ENCODE measurements around the gene BBLN.
A peak's percentile ranks its signal among the peaks of the same experiment; 100 is the strongest.

BBLN gene

DNA sequence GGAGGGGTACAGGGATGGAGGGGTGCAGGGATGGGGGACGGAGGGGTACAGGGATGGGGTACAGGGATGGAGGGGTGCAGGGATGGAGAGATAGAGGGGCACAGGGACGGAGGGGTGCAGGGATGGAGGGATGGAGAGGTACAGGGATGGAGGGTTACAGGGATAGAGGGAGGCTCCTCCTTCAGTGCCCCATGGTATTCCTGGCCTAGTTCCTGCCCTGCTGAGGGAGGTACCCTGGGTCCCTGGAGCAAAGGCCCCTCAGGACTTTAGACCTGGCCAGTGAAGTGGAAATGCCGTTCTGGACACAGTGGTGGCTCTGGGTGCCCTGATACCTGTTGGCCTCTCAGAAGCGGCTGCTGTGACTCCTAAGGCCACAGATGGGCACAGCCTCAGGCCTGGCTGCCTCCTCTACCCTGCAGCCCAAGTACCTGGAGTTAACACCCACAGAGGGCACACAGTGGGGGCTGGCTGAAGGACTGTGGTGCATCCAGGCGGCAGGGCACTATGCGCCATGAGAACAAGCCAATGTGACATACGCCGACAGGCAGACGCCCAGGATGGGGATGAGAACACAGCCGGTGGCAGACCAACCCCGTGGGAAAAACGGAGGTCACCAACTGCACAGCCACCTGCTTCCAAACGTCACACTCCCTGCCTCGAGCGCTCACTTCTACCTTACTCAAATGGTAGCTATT is 40.9 kb upstream of the BBLN start:
- Histone ChIP-seq H3K27me3 (ENCODE audit: control insufficient read depth in 1 of 2, insufficient read depth in 2 of 2, low read length in 2 of 2) (no peaks in the 10 kb centered on the region), H3K36me3 (ENCODE audit: control insufficient read depth in 2 of 2, insufficient read depth in 2 of 2, low read length in 2 of 2) (peaks cover 6 to 8% of the 10 kb centered on the region in 2 donors), H3K4me3 (ENCODE audit: low read length in 2 of 2) (no peak overlapping the region), H3K9ac (ENCODE audit: low read length in 2 of 2) (no peak overlapping the region), H3K27ac (ENCODE audit: low read length) (no peak overlapping the region), H3K9me3 (ENCODE audit: control insufficient read depth in 2 of 2, low read length in 2 of 2) (no peaks in the 10 kb centered on the region), H3K4me1 (ENCODE audit: control insufficient read depth, insufficient read depth, low read length) (peaks cover 8% of the 10 kb centered on the region)

DNA sequence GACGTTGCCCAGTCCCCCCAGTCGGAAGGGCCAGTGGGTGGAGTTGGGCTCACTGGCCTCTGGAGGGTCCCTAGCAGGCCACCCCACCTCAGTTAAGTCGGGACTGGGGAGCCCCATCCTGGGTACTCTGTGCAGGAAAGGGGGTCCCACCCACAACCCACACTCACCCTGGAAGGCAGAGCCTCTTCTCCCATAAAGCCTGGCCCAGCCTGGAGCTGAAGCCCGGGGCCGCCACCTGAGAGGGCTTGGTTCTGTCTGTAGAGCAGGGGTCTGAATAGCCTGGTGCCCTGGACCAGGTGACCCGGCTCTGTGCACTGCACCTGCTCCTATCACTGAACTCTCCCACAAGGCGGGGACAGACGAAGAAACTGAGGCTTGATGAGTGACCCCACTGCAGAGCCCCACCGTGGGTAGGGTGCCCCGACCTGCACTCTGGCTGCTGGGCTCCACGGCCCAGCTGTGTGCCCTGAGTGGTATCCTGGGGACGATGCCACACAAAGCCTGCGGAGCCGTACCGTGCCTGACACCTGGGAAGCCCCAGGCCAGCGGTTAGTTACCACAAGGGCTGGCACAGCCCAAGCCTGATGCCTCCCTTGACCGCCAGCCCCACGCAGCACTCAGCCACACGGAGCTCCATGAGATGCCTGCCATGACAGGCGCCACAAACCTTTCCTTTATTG is 39.9 kb upstream of the BBLN start:
- H3K36me3 ChIP-seq (ENCODE audit: control insufficient read depth in 2 of 2, insufficient read depth in 2 of 2, low read length in 2 of 2), result peaks cover 6 to 9% of the 10 kb centered on the region in 2 donors
- H3K9ac ChIP-seq (ENCODE audit: low read length in 2 of 2), result no peak overlapping the region
- H3K9me3 ChIP-seq (ENCODE audit: control insufficient read depth in 2 of 2, low read length in 2 of 2), result no peaks in the 10 kb centered on the region
- no peak overlapping the region for H3K4me3 ChIP-seq (ENCODE audit: low read length in 2 of 2)
- H3K4me1 ChIP-seq (ENCODE audit: control insufficient read depth, insufficient read depth, low read length), result peaks cover 12% of the 10 kb centered on the region
- H3K27me3 ChIP-seq (ENCODE audit: control insufficient read depth in 1 of 2, insufficient read depth in 2 of 2, low read length in 2 of 2), result no peaks in the 10 kb centered on the region
- no peak overlapping the region for H3K27ac ChIP-seq (ENCODE audit: low read length)

DNA sequence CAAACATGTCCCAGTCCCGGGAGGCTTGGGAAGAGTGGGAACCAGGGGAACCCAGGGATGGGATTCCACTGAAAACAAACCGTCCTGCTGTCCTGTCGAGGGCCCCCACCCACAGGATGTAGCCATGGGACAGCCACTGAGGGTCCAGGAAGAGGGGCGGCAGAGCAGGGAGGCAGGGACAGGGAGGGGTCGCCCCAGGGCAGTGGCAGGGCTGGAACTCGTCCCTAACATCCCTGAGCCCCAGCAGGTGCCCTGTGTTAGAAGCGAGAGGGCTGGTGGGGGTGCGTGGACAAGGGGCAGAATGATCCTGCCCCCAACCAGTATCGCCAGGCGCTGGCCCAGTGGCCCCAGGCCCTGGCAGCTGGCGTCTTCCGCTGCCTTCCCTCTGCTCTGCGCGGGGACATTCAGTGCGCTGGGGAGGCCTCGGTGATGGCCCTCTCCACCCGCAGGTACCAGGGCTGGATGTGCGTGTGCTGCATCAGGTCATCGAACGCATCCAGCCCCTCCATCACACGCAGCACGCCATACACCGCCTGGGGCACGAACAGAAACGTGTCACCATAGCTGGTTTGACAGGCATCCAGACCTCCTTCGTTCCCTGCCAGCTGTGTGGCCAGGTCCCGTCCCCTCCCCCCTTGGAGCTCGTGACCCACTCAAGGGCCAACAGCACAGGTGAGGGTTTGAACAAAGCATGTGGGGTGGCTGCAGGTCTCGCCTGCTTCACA is 39.2 kb upstream of the BBLN start:
- Histone ChIP-seq H3K4me1 (ENCODE audit: control insufficient read depth, insufficient read depth, low read length) (peaks cover 19% of the 10 kb centered on the region), H3K9ac (ENCODE audit: low read length in 2 of 2) (no peak overlapping the region), H3K27ac (ENCODE audit: low read length) (no peak overlapping the region), H3K27me3 (ENCODE audit: control insufficient read depth in 1 of 2, insufficient read depth in 2 of 2, low read length in 2 of 2) (no peaks in the 10 kb centered on the region), H3K36me3 (ENCODE audit: control insufficient read depth in 2 of 2, insufficient read depth in 2 of 2, low read length in 2 of 2) (peaks cover 6 to 7% of the 10 kb centered on the region in 2 donors), H3K4me3 (ENCODE audit: low read length in 2 of 2) (no peak overlapping the region), H3K9me3 (ENCODE audit: control insufficient read depth in 2 of 2, low read length in 2 of 2) (no peaks in the 10 kb centered on the region)

DNA sequence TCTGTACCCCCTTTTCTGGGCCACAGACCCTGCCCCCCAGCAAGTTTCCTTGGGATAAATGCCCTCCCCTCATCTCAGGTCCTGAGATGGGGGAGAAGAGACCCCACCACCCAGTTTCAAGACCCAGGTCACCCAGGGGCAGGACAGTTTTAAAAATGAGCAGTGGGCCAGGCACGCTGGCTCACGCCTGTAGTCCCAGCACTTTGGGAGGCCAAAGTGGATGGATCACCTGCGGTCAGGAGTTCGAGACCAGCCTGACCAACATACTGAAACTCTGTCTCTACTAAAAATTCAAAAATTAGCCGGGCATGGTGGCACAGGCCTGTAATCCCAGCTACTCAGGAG is 38.6 kb upstream of the BBLN start:
- H3K36me3 ChIP-seq (ENCODE audit: control insufficient read depth in 2 of 2, insufficient read depth in 2 of 2, low read length in 2 of 2), result peaks cover 6 to 7% of the 10 kb centered on the region in 2 donors
- no peak overlapping the region for H3K9ac ChIP-seq (ENCODE audit: low read length in 2 of 2)
- H3K9me3 ChIP-seq (ENCODE audit: control insufficient read depth in 2 of 2, low read length in 2 of 2), result no peaks in the 10 kb centered on the region
- no peaks in the 10 kb centered on the region for H3K27me3 ChIP-seq (ENCODE audit: control insufficient read depth in 1 of 2, insufficient read depth in 2 of 2, low read length in 2 of 2)
- H3K27ac ChIP-seq (ENCODE audit: low read length), result no peak overlapping the region
- H3K4me3 ChIP-seq (ENCODE audit: low read length in 2 of 2), result no peak overlapping the region
- peaks cover 25% of the 10 kb centered on the region for H3K4me1 ChIP-seq (ENCODE audit: control insufficient read depth, insufficient read depth, low read length)

DNA sequence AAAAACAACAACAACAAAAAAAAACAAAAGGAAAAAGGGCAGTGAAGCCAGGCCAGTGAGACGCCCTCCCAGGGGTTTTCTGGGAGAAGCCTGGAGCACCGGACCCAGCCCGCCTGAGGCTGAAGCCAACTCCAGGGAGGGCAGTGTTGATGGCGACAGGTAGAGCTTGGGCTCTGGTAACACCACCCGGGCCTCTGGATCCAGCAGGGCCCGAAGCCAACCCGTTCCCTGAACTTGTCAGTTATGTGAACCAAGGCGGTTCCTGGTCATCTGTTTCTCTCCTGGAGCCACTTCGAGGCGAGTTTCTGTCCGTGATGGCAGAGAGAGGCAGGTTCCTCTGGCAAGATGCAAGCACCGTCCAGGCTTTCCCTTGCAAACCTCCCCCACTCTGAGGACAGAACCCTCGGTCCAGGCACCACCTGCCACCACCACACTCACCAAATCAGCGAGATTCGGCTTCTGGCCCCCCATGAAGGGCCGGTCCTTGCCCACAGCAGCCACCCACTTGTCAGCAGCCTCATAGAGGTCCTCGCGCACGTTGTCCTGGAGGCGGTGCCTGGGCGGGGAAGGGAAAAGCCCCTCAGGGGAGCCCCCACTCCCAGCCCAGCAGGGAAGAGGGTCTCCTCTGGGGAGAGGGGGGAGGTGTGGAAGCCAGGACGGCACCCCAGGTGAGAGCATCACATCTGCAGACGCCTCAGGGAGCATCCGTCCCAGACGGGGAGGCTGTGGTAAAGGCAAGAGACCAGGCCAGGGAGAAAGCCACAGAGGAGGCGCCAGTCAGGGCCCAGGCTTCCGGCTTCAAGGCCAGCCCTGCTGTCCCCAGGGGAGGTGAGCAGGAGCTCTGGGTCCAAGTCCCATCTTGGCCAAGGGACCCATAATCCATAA is 37.9 kb upstream of the BBLN start:
- H3K4me3 ChIP-seq (ENCODE audit: low read length in 2 of 2), result no peak overlapping the region
- H3K9me3 ChIP-seq (ENCODE audit: control insufficient read depth in 2 of 2, low read length in 2 of 2), result no peaks in the 10 kb centered on the region
- H3K4me1 ChIP-seq (ENCODE audit: control insufficient read depth, insufficient read depth, low read length), result peaks cover 31% of the 10 kb centered on the region
- H3K36me3 ChIP-seq (ENCODE audit: control insufficient read depth in 2 of 2, insufficient read depth in 2 of 2, low read length in 2 of 2), result peaks cover 6 to 7% of the 10 kb centered on the region in 2 donors
- H3K27ac ChIP-seq (ENCODE audit: low read length), result no peak overlapping the region
- no peak overlapping the region for H3K9ac ChIP-seq (ENCODE audit: low read length in 2 of 2)
- H3K27me3 ChIP-seq (ENCODE audit: control insufficient read depth in 1 of 2, insufficient read depth in 2 of 2, low read length in 2 of 2), result no peaks in the 10 kb centered on the region

DNA sequence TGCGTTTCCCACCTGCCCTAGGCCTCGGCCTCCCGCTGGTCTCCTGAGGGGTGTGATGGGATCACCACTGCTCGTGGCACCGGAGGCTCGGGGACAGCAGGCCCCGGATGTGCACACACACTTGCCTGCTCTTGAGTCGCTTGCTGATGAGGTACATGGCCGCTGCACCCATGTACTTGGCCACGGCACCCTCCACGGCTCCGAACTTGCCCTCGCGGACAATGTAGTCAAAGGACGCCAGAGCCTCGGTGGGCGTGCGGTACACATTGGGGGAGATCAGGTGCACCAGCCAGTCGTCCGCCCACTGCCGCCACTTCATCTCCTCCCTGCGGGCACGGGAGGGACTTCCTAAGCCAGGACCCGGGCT is 37.3 kb upstream of the BBLN start:
- Histone ChIP-seq H3K9me3 (ENCODE audit: control insufficient read depth in 2 of 2, low read length in 2 of 2) (no peaks in the 10 kb centered on the region), H3K36me3 (ENCODE audit: control insufficient read depth in 2 of 2, insufficient read depth in 2 of 2, low read length in 2 of 2) (peaks cover 6 to 7% of the 10 kb centered on the region in 2 donors), H3K27ac (ENCODE audit: low read length) (no peak overlapping the region), H3K9ac (ENCODE audit: low read length in 2 of 2) (no peak overlapping the region), H3K27me3 (ENCODE audit: control insufficient read depth in 1 of 2, insufficient read depth in 2 of 2, low read length in 2 of 2) (no peaks in the 10 kb centered on the region), H3K4me1 (ENCODE audit: control insufficient read depth, insufficient read depth, low read length) (peaks cover 31% of the 10 kb centered on the region), H3K4me3 (ENCODE audit: low read length in 2 of 2) (no peak overlapping the region)

DNA sequence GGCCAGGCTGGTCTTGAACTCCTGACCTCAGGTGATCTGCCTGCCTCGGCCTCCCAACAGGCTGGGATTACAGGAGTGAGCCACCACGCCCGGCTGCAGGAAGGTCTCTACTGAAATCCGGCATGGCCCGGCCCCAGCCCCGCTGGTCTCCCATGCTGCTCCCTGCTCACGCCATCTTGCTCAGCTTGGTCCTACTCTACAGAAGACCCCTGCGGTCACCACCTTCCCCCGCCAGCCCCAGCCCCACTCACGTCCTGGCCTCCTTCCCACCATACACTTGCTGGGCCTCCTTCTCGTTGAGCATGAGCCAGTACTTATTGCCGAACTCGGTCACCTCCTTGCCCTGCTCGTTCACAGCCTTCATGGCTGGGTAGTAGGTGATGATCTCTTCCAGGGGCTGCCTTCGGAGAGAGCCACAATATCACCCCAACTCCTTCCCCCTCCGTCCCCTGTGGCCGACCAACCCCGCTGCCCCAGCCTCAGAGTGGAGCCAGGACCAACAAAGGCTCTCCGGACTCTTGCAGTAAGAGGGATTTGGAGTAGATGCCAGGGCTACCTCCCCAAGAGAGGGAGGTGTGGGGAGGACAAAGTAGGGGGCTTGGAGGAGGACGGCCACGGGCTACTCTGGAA is 36.5 kb upstream of the BBLN start:
- peaks cover 6 to 7% of the 10 kb centered on the region in 2 donors for H3K36me3 ChIP-seq (ENCODE audit: control insufficient read depth in 2 of 2, insufficient read depth in 2 of 2, low read length in 2 of 2)
- no peaks in the 10 kb centered on the region for H3K27me3 ChIP-seq (ENCODE audit: control insufficient read depth in 1 of 2, insufficient read depth in 2 of 2, low read length in 2 of 2)
- H3K9me3 ChIP-seq (ENCODE audit: control insufficient read depth in 2 of 2, low read length in 2 of 2), result no peaks in the 10 kb centered on the region
- no peak overlapping the region for H3K9ac ChIP-seq (ENCODE audit: low read length in 2 of 2)
- H3K27ac ChIP-seq (ENCODE audit: low read length), result no peak overlapping the region
- H3K4me3 ChIP-seq (ENCODE audit: low read length in 2 of 2), result no peak overlapping the region
- H3K4me1 ChIP-seq (ENCODE audit: control insufficient read depth, insufficient read depth, low read length), result peaks cover 26% of the 10 kb centered on the region

DNA sequence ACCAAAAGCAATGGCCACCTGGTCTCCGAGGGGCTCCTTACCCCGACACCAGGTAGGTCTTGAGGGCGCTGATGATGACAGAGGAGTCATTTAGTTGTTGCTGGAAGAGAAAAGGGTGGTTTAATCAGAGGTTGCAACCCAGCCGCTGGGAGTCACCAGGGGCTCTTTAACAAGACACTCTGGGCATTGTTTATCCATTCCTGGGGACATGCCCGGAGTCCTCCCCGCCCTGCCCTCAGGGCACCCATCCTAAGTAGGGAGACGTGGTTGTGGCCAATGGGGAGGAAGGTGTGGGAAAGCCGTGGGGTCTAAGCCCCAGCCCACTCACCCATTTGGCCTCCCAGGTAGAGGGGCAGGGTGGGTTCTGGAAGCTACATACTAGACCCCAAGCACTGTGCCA is 35.6 kb upstream of the BBLN start:
- peaks cover 34% of the 10 kb centered on the region for H3K4me1 ChIP-seq (ENCODE audit: control insufficient read depth, insufficient read depth, low read length)
- no peak overlapping the region for H3K27ac ChIP-seq (ENCODE audit: low read length)
- no peaks in the 10 kb centered on the region for H3K27me3 ChIP-seq (ENCODE audit: control insufficient read depth in 1 of 2, insufficient read depth in 2 of 2, low read length in 2 of 2)
- H3K9ac ChIP-seq (ENCODE audit: low read length in 2 of 2), result no peak overlapping the region
- H3K4me3 ChIP-seq (ENCODE audit: low read length in 2 of 2), result no peak overlapping the region
- H3K9me3 ChIP-seq (ENCODE audit: control insufficient read depth in 2 of 2, low read length in 2 of 2), result no peaks in the 10 kb centered on the region
- peaks cover 6 to 7% of the 10 kb centered on the region in 2 donors for H3K36me3 ChIP-seq (ENCODE audit: control insufficient read depth in 2 of 2, insufficient read depth in 2 of 2, low read length in 2 of 2)

DNA sequence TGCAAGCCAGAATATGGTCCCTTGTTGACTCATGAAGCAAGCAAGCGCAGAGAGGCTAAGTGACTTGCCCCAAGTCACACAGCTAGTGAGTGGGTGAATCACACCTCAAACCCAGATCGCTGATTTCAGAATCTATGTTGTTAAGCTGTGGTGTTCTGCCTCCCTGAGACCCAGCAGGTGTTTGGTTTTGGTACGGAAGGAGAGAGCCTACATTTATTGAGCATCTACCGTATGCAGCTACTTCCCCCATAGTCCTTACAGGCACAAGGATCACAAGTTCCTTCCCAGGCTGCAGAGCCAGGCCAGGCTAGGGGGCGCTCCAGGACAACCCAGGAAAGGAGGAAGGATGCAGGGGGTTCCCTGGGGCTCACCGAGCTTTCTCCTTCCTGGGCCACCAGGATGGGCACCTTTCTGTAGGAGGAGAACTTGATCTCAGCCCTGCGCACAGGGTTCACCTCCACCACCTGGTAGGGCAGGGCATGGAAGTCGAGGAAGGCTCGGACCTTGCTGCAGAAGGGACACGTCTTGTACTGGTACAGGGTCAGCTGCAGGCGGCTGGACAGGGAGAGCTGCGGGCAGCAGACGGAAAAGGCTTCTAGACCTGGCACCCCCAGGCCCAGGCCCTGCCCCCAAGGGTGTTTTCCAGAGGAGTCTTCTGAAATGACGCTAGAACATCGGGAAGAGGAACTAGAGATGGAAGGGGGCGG is 35.0 kb upstream of the BBLN start:
- peaks cover 34% of the 10 kb centered on the region for H3K4me1 ChIP-seq (ENCODE audit: control insufficient read depth, insufficient read depth, low read length)
- peaks cover 6 to 7% of the 10 kb centered on the region in 2 donors for H3K36me3 ChIP-seq (ENCODE audit: control insufficient read depth in 2 of 2, insufficient read depth in 2 of 2, low read length in 2 of 2)
- H3K9ac ChIP-seq (ENCODE audit: low read length in 2 of 2), result no peak overlapping the region
- H3K4me3 ChIP-seq (ENCODE audit: low read length in 2 of 2), result peak overlapping the region in 1 of 2 donors; percentile 44
- no peaks in the 10 kb centered on the region for H3K9me3 ChIP-seq (ENCODE audit: control insufficient read depth in 2 of 2, low read length in 2 of 2)
- H3K27ac ChIP-seq (ENCODE audit: low read length), result no peak overlapping the region
- no peaks in the 10 kb centered on the region for H3K27me3 ChIP-seq (ENCODE audit: control insufficient read depth in 1 of 2, insufficient read depth in 2 of 2, low read length in 2 of 2)

Measured in stomach smooth muscle (tissue), 2 donors.